GM19099 (cell line): ENCODE data around the gene NFASC.

Experiments used
- POLR2A ChIP-seq: IDR thresholded peaks from 3 replicates; pipeline ENCODE4 v1.6.1; 2011; ENCODE audit warnings: low read depth; ENCODE audit not compliant: insufficient read length; ENCODE audit errors: extremely low read depth

Gene NFASC

GRCh38 chr1:204848579-204848978 is 22.1 kb upstream of the NFASC start:
- no peak for TF ChIP-seq POLR2A

- no peak for TF ChIP-seq POLR2A
Observed at GRCh38 chr1:204852854-204853253, 17.8 kb upstream of the NFASC start.

- no peak for TF ChIP-seq POLR2A
Observed at GRCh38 chr1:204853436-204853835, 17.2 kb upstream of the NFASC start.

GRCh38 chr1:204854286-204854685 is 16.4 kb upstream of the NFASC start:
- TF ChIP-seq POLR2A = no peak

GRCh38 chr1:204858363-204858821 is 12.3 kb upstream of the NFASC start:
- TF ChIP-seq POLR2A = no peak

GRCh38 chr1:204859861-204860267 is 10.8 kb upstream of the NFASC start:
- no peak for TF ChIP-seq POLR2A

- no peak for TF ChIP-seq POLR2A
Observed at GRCh38 chr1:204863024-204863423, 7.6 kb upstream of the NFASC start.

GRCh38 chr1:204863730-204864129 is 6.9 kb upstream of the NFASC start:
- TF ChIP-seq POLR2A = no peak

GRCh38 chr1:204866051-204866596 is 4.5 kb upstream of the NFASC start:
- no peak for TF ChIP-seq POLR2A

- no peak for TF ChIP-seq POLR2A
Observed at GRCh38 chr1:204867203-204867602, 3.5 kb upstream of the NFASC start.

- TF ChIP-seq POLR2A = no peak
Observed at GRCh38 chr1:204867666-204868339, 2.9 kb upstream of the NFASC start.

- TF ChIP-seq POLR2A = no peak
Observed at GRCh38 chr1:204868340-204868700, 2.3 kb upstream of the NFASC start.

GRCh38 chr1:204869097-204869496 is 1.6 kb upstream of the NFASC start:
- TF ChIP-seq POLR2A = no peak

- TF ChIP-seq POLR2A = no peak
Observed at GRCh38 chr1:204871405-204872037, 859 bp downstream of the NFASC start.

GRCh38 chr1:204872262-204872881 is 1.7 kb downstream of the NFASC start:
- TF ChIP-seq POLR2A = no peak

GRCh38 chr1:204873176-204873575 is 2.5 kb downstream of the NFASC start:
- no peak for TF ChIP-seq POLR2A

- TF ChIP-seq POLR2A = no peak
Observed at GRCh38 chr1:204873714-204874113, 3.1 kb downstream of the NFASC start.

GRCh38 chr1:204874274-204874673 is 3.6 kb downstream of the NFASC start:
- TF ChIP-seq POLR2A = no peak
